Neutrophil (primary cell): ENCODE results near the gene CISD3.

Experiments
- H3K27ac ChIP-seq: fragments of 200-600 bp; sonication (generic); 2 replicates; pipeline ENCODE4 v1.5.1; 2016; ENCODE audit warnings: mild to moderate bottlenecking, moderate library complexity
- H3K27me3 ChIP-seq: fragments of 200-600 bp; sonication (generic); 2 replicates; pipeline ENCODE4 v1.6.0; 2016; ENCODE audit warnings: mild to moderate bottlenecking
- H3K36me3 ChIP-seq: fragments of 200-600 bp; sonication (generic); 2 replicates; pipeline ENCODE4 v1.5.1; 2017
- H3K4me1 ChIP-seq, 2 experiments: fragments of 200-600 bp in 1 of 2; sonication (generic) in 1 of 2; 1 replicate in 1 of 2; 2 replicates in 1 of 2; pipeline versions ENCODE4 v1.5.1 to v1.6.1; 2013 to 2016; ENCODE audit warnings: low read depth in 1 of 2, low read length in 1 of 2, mild to moderate bottlenecking in 1 of 2, moderate library complexity in 1 of 2; ENCODE audit not compliant: control insufficient read depth in 1 of 2, insufficient read depth in 1 of 2
- H3K4me3 ChIP-seq, 2 experiments: fragments of 200-600 bp in 1 of 2; sonication (generic) in 1 of 2; 1 replicate in 1 of 2; 2 replicates in 1 of 2; pipeline ENCODE4 v1.5.1; 2013 to 2016; ENCODE audit warnings: low read depth in 1 of 2, low read length in 1 of 2, mild to moderate bottlenecking in 1 of 2, moderate library complexity in 1 of 2
- H3K9me3 ChIP-seq: fragments of 200-600 bp; sonication (generic); 2 replicates; pipeline ENCODE4 v1.5.1; 2016
- CTCF ChIP-seq: fragments of 200-600 bp; sonication (generic); IDR thresholded peaks from 2 replicates; pipeline ENCODE4 v1.5.1; 2016; ENCODE audit warnings: antibody characterized with exemption

Gene CISD3

GRCh38 chr17:38738007-38738662 is 8.0 kb downstream of the CISD3 start:
- Histone ChIP-seq H3K4me3 (no peak overlapping the region), H3K9me3 (no peaks in the 10 kb centered on the region), H3K4me1 (no peaks in the 10 kb centered on the region), H3K27me3 (peaks cover 66% of the 10 kb centered on the region), H3K27ac (no peak overlapping the region), H3K36me3 (no peaks in the 10 kb centered on the region)
- TF ChIP-seq CTCF = no peak

GRCh38 chr17:38738686-38739085 is 8.5 kb downstream of the CISD3 start:
- Histone ChIP-seq H3K27ac (no peak overlapping the region), H3K9me3 (no peaks in the 10 kb centered on the region), H3K4me1 (no peaks in the 10 kb centered on the region), H3K27me3 (peaks cover 71% of the 10 kb centered on the region), H3K36me3 (no peaks in the 10 kb centered on the region), H3K4me3 (no peak overlapping the region)
- no peak for TF ChIP-seq CTCF

GRCh38 chr17:38739305-38739704 is 9.2 kb downstream of the CISD3 start:
- H3K27me3 ChIP-seq = peaks cover 78% of the 10 kb centered on the region
- no peaks in the 10 kb centered on the region for H3K36me3 ChIP-seq
- H3K4me3 ChIP-seq = no peak overlapping the region
- no peaks in the 10 kb centered on the region for H3K9me3 ChIP-seq
- no peak overlapping the region for H3K27ac ChIP-seq
- H3K4me1 ChIP-seq = no peaks in the 10 kb centered on the region
- no peak for TF ChIP-seq CTCF

GRCh38 chr17:38740044-38740443 is 9.9 kb downstream of the CISD3 start:
- no peaks in the 10 kb centered on the region for H3K4me1 ChIP-seq
- no peak for TF ChIP-seq CTCF
- H3K27ac ChIP-seq = no peak overlapping the region
- no peaks in the 10 kb centered on the region for H3K36me3 ChIP-seq
- peaks cover 85% of the 10 kb centered on the region for H3K27me3 ChIP-seq
- H3K9me3 ChIP-seq = no peaks in the 10 kb centered on the region
- H3K4me3 ChIP-seq = no peak overlapping the region

- Histone ChIP-seq H3K36me3 (no peaks in the 10 kb centered on the region), H3K27me3 (peaks cover 87% of the 10 kb centered on the region), H3K27ac (no peak overlapping the region), H3K4me1 (no peaks in the 10 kb centered on the region), H3K9me3 (no peaks in the 10 kb centered on the region), H3K4me3 (no peak overlapping the region)
- no peak for TF ChIP-seq CTCF
These were observed 10.7 kb downstream of the CISD3 start for GRCh38 chr17:38740806-38741205.
